Epithelial cell of proximal tubule (primary cell): Measurements from ENCODE around the gene NOP10. TPM values are rescaled to one million over a fixed set of nuclear protein-coding genes. Genes with fewer than 3 reads are reported as not detected.

Experiments used
- DNase-seq: peaks from one replicate; pipeline ENCODE4 v3.0.0-alpha.2; 2011; ENCODE audit warnings: low read depth
- H3K4me3 ChIP-seq: 2 replicates; pipeline ENCODE4 v1.5.1; 2011; ENCODE audit warnings: low read depth, mild to moderate bottlenecking, low read length
- CTCF ChIP-seq: conservative IDR thresholded peaks from 2 replicates; pipeline ENCODE4 v1.5.1; 2012; ENCODE audit warnings: low read depth, mild to moderate bottlenecking, low read length
- total RNA-seq: library from RNA; depleted of rRNA; stranded (reverse); fragments of >200 nt; gene quantifications from 2 replicates; pipeline ENCODE4 v1.2.3, GENCODE V29; 2015

The NOP10 gene
- total RNA-seq, 1 donor from 2014 or later = 319 TPM

- no peak for TF ChIP-seq CTCF
- no peak overlapping the region for H3K4me3 ChIP-seq
- no peak for DNase-seq
Measured at GRCh38 chr15:34362047-34362773, 19.3 kb upstream of the NOP10 start.

GRCh38 chr15:34361278-34361677 lies 18.3 kb upstream of the NOP10 start:
- no peak overlapping the region for H3K4me3 ChIP-seq
- DNase-seq = no peak
- no peak for TF ChIP-seq CTCF

GRCh38 chr15:34360298-34360697 lies 17.4 kb upstream of the NOP10 start:
- DNase-seq = no peak
- H3K4me3 ChIP-seq = no peak overlapping the region
- TF ChIP-seq CTCF = no peak

- H3K4me3 ChIP-seq = no peak overlapping the region
- DNase-seq = no peak
- TF ChIP-seq CTCF = no peak
Measured at GRCh38 chr15:34359416-34359815, 16.5 kb upstream of the NOP10 start.

GRCh38 chr15:34358948-34359347 lies 16.0 kb upstream of the NOP10 start:
- DNase-seq = no peak
- no peak overlapping the region for H3K4me3 ChIP-seq
- TF ChIP-seq CTCF = no peak

GRCh38 chr15:34358367-34358766 lies 15.4 kb upstream of the NOP10 start:
- peak; percentile 29 for TF ChIP-seq CTCF
- no peak for DNase-seq

GRCh38 chr15:34357653-34358052 lies 14.7 kb upstream of the NOP10 start:
- DNase-seq = no peak
- TF ChIP-seq CTCF = no peak
- H3K4me3 ChIP-seq = no peak overlapping the region

More at GRCh38 chr15:34358367-34358766, 15.4 kb upstream of the NOP10 start:
- H3K4me3 ChIP-seq = no peak overlapping the region
